ENCODE results near the gene AUTS2. TPM values are rescaled to one million over a fixed set of nuclear protein-coding genes. Genes with fewer than 3 reads are reported as not detected.

The AUTS2 gene
- total RNA-seq, 6 experiments from 2014 or later: 10.4 to 32.0 (median 19.3) TPM

DNA sequence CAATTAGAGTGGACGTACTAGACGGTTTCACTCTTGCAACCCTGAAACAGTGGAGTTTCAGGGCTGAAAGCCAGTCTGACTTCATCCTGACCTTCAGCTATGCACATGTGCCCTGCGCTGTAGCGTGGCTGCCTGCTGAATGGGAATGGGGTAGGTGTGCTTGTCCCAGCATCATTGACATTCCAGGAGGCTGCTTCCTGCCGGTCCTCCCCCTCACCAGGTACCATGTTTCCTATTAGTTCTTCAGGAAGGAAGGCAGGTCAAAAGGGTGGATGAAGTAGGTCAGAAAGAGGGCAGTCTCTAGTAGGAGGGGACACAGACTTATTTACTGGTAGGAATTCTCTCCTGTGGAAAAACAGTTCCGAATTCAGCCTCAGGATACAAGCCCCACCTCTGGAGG, 981.9 kb downstream of the AUTS2 start:
- TF ChIP-seq POLR2A (IDR thresholded peaks at IDR 0.05) (no peak), CTCF (IDR thresholded peaks at IDR 0.05) (no peak)
- Histone ChIP-seq H3K9me3 (no peaks in the 10 kb centered on the region), H3K36me3 (no peaks in the 10 kb centered on the region), H3K4me3 (no peak overlapping the region), H3K4me1 (peaks cover 0 to 17% (median 6%) of the 10 kb centered on the region in 4 donors), H3K27me3 (no peaks in the 10 kb centered on the region), H3K27ac (no peak overlapping the region)
- ATAC-seq (no peak), DNase-seq (no peak)
- 58% methylated on average over 3 of the region's 6 CpGs for WGBS (ENCODE audit: insufficient coverage, low coverage, low lambda C conversion rate, missing lambda C conversion rate)
- intact Hi-C loops (cut with DNase I): no loop called here

DNA sequence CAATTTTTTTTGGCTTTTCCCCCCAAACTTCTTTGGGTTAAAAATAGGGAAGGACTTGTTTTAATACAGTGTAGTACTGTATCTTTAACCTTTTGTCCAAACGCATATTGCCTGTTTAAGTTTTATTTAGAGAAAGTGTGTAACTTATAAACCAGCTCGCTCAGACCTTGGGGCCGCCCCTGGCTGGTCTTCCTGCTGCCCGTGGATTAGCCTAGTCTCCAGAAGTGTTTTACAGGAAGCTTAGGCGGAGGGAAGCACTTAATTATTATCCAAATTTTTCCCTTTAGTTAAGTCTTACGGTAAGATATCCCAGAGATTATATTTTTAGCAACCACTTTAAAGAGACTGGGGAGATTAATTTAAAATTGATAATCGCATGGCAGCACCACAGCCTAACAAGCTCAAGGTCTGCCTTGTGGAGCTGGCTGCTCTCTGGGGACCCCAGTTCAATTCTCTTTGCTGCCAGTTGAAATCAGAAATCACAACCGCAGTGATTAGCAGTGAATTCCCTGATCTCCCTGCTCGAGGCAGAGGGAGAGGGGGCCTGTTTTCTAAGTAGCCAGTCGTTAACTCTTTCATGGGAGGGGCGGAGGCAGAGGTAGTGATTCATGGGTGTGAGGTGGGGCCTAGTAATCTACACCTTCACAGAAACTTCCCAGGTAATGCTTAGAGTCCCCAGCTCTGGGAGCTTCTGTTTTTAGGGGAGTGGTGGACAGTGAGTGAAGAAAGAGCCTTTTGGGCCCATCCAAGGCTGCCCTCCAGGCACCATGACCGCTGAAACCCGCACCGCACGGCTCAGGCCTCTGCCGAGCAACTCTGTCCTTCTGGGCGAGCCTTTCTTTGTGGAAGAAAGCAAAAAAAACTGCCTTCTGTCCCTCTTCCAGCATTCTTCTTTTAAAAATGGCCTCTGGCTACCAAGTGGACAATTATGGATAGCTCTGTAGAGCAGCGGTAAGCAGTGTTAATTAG, 984.9 kb downstream of the AUTS2 start:
- Histone ChIP-seq H3K9me3 (no peaks in the 10 kb centered on the region), H3K27me3 (no peaks in the 10 kb centered on the region), H3K27ac (no peak overlapping the region), H3K4me3 (no peak overlapping the region), H3K36me3 (no peaks in the 10 kb centered on the region), H3K4me1 (peaks cover 0 to 29% (median 12%) of the 10 kb centered on the region in 4 donors)
- no peak for DNase-seq
- TF ChIP-seq CTCF (IDR thresholded peaks at IDR 0.05) (no peak), POLR2A (IDR thresholded peaks at IDR 0.05) (no peak)
- WGBS (ENCODE audit: insufficient coverage, low coverage, low lambda C conversion rate, missing lambda C conversion rate): 79% methylated on average over 17 of the region's 18 CpGs
- ATAC-seq: no peak
- intact Hi-C loops (cut with DNase I): no loop called here

DNA sequence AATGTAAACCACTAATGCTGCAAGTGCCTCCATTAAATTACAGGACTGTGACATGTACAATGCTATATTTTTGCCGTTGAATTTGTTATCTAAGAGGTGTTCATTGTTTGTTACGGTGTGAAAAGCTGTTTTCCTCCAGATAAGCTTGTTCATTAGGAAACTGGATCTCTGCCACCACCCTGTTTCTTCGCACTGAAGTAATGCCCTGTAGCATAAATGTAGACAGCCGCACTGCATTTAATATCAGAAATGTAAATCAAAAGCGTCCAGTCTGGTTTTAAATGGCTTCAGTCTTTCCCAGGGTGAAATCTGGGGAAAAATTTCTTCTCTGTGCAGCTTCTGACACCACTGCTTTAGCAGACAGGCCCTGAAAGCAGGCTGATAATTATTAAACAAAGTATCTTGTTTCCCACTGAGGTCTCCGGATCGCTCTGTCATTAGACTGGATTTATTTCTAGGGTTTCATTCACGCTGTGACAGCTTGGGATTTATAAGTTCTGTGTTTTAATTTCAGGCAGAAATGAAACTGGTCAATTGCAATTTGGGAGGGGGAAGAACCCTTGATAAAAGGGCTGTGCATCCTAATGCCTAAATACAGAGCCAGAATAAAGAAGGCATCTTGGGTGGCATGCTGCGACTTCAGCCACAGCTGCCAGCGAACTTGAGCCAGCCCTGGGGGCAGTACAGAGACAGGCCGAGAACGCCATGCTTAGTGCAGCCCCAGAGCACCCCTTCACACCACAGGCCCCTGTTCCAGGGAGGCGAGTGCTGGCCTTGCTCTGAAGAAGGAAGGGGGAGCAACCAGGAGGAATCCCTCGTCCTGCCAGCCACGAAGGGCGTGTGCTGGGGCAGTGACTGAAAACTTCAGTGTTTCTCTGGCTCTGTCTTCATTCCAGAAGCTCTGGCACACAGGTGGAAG, 985.9 kb downstream of the AUTS2 start:
- intact Hi-C loops (cut with DNase I): no loop called here
- Histone ChIP-seq H3K4me1 (peaks cover 0 to 37% (median 17%) of the 10 kb centered on the region in 4 donors), H3K27me3 (no peaks in the 10 kb centered on the region), H3K9me3 (no peaks in the 10 kb centered on the region), H3K27ac (no peak overlapping the region), H3K36me3 (no peaks in the 10 kb centered on the region), H3K4me3 (no peak overlapping the region)
- TF ChIP-seq POLR2A (IDR thresholded peaks at IDR 0.05): no peak
- ATAC-seq (peak; percentile 21 to 36 (median 29)), DNase-seq (no peak)
- 25% methylated on average over 9 of the region's 16 CpGs for WGBS (ENCODE audit: insufficient coverage, low coverage, low lambda C conversion rate, missing lambda C conversion rate)

GRCh38 chr7:70585071-70585470, 986.8 kb downstream of the AUTS2 start:
- no peak for TF ChIP-seq POLR2A (IDR thresholded peaks at IDR 0.05)
- no peak for TF ChIP-seq CTCF (IDR thresholded peaks at IDR 0.05)
- no peaks in the 10 kb centered on the region for H3K36me3 ChIP-seq
- H3K9me3 ChIP-seq: no peaks in the 10 kb centered on the region
- ATAC-seq (no peak), DNase-seq (no peak)
- H3K4me1 ChIP-seq: peaks cover 0 to 38% (median 17%) of the 10 kb centered on the region in 4 donors
- intact Hi-C loops (cut with DNase I): no loop called here
- no peak overlapping the region for H3K27ac ChIP-seq
- H3K4me3 ChIP-seq: no peak overlapping the region
- WGBS (ENCODE audit: insufficient coverage, low coverage, low lambda C conversion rate, missing lambda C conversion rate): no CpG with 5 or more reads among the region's 4 CpGs
- no peaks in the 10 kb centered on the region for H3K27me3 ChIP-seq
